Peyer's patch (tissue), 4 donors: ENCODE measurements around the gene MLLT10. TPM values are rescaled to one million over a fixed set of nuclear protein-coding genes. Genes with fewer than 3 reads are reported as not detected.

Experiments used
- DNase-seq, 3 donors: peaks; one replicate each; pipeline ENCODE4 v3.0.0-alpha.2; 2017 to 2019
- H3K27ac ChIP-seq, 4 donors: fragments of 200-600 bp; sonication (generic); one replicate each; pipeline ENCODE4 v1.5.1; 2016 to 2019
- H3K27me3 ChIP-seq, 2 donors: fragments of 200-600 bp; sonication (generic); one replicate each; pipeline ENCODE4 v1.5.1; 2019
- H3K36me3 ChIP-seq, 3 donors: fragments of 200-600 bp; sonication (generic); one replicate each; pipeline ENCODE4 v1.5.1; 2016 to 2019
- H3K4me1 ChIP-seq, 4 donors: fragments of 200-600 bp; sonication (generic); one replicate each; pipeline ENCODE4 v1.5.1; 2016 to 2019
- H3K4me3 ChIP-seq, 4 donors: fragments of 200-600 bp; sonication (generic); 1 replicate in 3 of 4; 2 replicates in 1 of 4; pipeline ENCODE4 v1.5.1; 2016 to 2019; ENCODE audit warnings: mild to moderate bottlenecking in 1 of 4
- H3K9me3 ChIP-seq, 4 donors: fragments of 200-600 bp; sonication (generic); one replicate each; pipeline ENCODE4 v1.5.1; 2016 to 2019; ENCODE audit warnings: mild to moderate bottlenecking in 1 of 4
- POLR2A ChIP-seq, 2 donors: fragments of 450-650 bp; IDR thresholded peaks; one replicate each; pipeline ENCODE4 v1.5.1; 2017; ENCODE audit warnings: antibody characterized with exemption in 2 of 2, mild to moderate bottlenecking in 2 of 2, moderate library complexity in 2 of 2
- total RNA-seq, 4 donors: library from RNA; depleted of rRNA; stranded (reverse); fragments of >200 nt; gene quantifications; one replicate each; pipeline ENCODE4 v1.1.0, GENCODE V29; 2016
- TF ChIP-seq, protein P1 (sequence below), 6 experiments: fragments of 450-650 bp in 4 of 6; fragments of 200-600 bp in 2 of 6; sonication (generic) in 1 of 6; IDR thresholded peaks; one replicate each; pipeline ENCODE4 v1.5.1; 2017 to 2019; ENCODE audit warnings: antibody characterized with exemption in 6 of 6, mild to moderate bottlenecking in 3 of 6, moderate library complexity in 1 of 6

Gene MLLT10
- total RNA-seq, 4 donors from 2014 or later: 25.2 to 65.2 (median 40.1) TPM

DNA sequence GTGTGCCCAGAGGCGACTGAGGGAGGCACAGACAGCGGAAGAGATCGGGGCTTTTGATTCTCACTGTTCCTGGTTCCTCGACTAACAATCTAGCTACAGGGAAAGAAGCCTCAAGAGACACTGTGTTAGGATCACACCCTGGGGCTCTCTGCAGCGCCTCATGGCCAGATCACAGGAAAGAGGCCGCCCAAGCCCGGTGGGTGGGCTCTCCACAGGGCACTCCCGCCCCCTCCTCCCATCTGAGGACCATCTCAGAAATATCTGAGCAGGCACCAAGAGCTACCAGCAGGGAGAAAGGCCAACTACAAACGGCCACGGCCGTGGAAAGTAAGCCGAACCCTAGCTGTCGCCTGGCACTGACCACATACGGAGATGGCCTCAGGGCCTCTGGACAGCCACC, 224.2 kb downstream of the MLLT10 start:
- Histone ChIP-seq H3K4me3 (no peak overlapping the region), H3K36me3 (peaks cover 0 to 12% (median 0%) of the 10 kb centered on the region in 3 donors), H3K27me3 (no peaks in the 10 kb centered on the region), H3K27ac (no peak overlapping the region), H3K9me3 (no peaks in the 10 kb centered on the region), H3K4me1 (no peaks in the 10 kb centered on the region)
- TF ChIP-seq, protein P1, sequence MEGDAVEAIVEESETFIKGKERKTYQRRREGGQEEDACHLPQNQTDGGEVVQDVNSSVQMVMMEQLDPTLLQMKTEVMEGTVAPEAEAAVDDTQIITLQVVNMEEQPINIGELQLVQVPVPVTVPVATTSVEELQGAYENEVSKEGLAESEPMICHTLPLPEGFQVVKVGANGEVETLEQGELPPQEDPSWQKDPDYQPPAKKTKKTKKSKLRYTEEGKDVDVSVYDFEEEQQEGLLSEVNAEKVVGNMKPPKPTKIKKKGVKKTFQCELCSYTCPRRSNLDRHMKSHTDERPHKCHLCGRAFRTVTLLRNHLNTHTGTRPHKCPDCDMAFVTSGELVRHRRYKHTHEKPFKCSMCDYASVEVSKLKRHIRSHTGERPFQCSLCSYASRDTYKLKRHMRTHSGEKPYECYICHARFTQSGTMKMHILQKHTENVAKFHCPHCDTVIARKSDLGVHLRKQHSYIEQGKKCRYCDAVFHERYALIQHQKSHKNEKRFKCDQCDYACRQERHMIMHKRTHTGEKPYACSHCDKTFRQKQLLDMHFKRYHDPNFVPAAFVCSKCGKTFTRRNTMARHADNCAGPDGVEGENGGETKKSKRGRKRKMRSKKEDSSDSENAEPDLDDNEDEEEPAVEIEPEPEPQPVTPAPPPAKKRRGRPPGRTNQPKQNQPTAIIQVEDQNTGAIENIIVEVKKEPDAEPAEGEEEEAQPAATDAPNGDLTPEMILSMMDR (IDR thresholded peaks at IDR 0.05): no peak
- no peak for TF ChIP-seq POLR2A (IDR thresholded peaks at IDR 0.05)
- no peak for DNase-seq

DNA sequence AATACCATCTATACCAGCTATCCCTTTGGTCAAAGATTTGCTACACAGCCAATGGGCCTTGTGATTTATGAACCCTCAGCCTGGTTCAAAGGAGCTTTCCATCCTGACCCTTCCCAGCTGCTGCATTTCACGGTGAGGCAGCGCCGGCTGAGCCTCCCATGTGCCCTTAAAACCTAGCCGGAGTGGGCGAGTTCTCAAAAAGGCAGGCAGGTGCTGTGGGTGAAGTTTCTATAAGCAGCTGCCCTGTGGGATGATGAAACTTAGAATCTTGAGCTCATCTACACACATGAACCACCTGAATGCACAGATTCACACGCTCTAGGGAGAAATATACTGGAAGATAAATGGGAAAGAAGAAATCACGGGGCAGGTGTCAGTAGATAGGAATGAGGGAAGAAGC, 224.7 kb downstream of the MLLT10 start:
- Histone ChIP-seq H3K27me3 (no peaks in the 10 kb centered on the region), H3K9me3 (no peaks in the 10 kb centered on the region), H3K4me3 (no peak overlapping the region), H3K36me3 (peaks cover 0 to 12% (median 0%) of the 10 kb centered on the region in 3 donors), H3K27ac (no peak overlapping the region), H3K4me1 (no peaks in the 10 kb centered on the region)
- no peak for TF ChIP-seq POLR2A (IDR thresholded peaks at IDR 0.05)
- TF ChIP-seq, protein P1 (IDR thresholded peaks at IDR 0.05): no peak
- no peak for DNase-seq

DNA sequence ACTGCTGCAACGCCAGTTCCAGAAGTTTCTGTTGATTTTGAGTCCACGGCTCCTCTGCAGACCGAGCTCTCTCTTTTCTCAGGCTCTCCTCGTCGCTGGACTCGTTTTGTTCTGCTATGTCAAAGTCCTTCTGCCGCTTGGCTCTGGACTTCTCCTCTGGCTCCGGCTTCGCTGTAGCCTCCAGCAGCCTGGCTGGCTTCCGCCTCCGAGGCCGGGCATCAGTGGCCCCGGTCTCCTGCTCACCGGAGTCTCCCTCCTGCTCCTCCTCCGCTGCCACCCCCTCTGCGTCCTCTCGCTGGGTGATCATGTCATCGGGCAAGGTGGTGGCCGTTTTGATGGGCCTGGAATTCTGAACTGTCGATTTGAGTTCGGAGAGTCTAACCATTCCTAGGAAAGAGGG, 225.2 kb downstream of the MLLT10 start:
- TF ChIP-seq POLR2A (IDR thresholded peaks at IDR 0.05): no peak
- TF ChIP-seq, protein P1 (IDR thresholded peaks at IDR 0.05): no peak

DNA sequence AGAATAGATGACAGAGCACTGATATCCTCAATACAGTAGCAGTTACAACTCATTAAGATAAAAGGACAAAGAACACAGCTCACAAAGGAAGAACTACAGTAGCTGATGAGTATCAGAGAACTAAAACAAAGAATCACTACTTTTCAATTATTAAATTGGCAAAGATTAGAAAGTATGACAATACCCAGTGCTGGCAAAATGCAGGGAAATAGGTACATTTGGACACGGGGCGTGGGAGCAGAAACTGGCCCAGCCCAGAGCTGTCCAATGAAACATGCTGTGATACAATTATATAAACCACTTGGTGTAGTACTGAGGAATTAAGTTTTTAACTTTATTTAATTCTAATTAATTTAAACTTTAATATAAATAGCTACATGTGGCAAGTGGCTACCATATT, 226.3 kb downstream of the MLLT10 start:
- H3K36me3 ChIP-seq: peaks cover 0 to 12% (median 0%) of the 10 kb centered on the region in 3 donors
- H3K27me3 ChIP-seq: no peaks in the 10 kb centered on the region
- H3K9me3 ChIP-seq: no peaks in the 10 kb centered on the region
- no peak overlapping the region for H3K27ac ChIP-seq
- no peak for DNase-seq
- no peak overlapping the region for H3K4me3 ChIP-seq
- no peak for TF ChIP-seq POLR2A (IDR thresholded peaks at IDR 0.05)
- TF ChIP-seq, protein P1 (IDR thresholded peaks at IDR 0.05): no peak
- no peaks in the 10 kb centered on the region for H3K4me1 ChIP-seq

More for the DNA sequence above, 225.2 kb downstream of the MLLT10 start:
- no peaks in the 10 kb centered on the region for H3K4me1 ChIP-seq
- H3K9me3 ChIP-seq: no peaks in the 10 kb centered on the region
- peaks cover 0 to 12% (median 0%) of the 10 kb centered on the region in 3 donors for H3K36me3 ChIP-seq
- H3K27ac ChIP-seq: no peak overlapping the region
- H3K27me3 ChIP-seq: no peaks in the 10 kb centered on the region
- no peak overlapping the region for H3K4me3 ChIP-seq
- no peak for DNase-seq

DNA sequence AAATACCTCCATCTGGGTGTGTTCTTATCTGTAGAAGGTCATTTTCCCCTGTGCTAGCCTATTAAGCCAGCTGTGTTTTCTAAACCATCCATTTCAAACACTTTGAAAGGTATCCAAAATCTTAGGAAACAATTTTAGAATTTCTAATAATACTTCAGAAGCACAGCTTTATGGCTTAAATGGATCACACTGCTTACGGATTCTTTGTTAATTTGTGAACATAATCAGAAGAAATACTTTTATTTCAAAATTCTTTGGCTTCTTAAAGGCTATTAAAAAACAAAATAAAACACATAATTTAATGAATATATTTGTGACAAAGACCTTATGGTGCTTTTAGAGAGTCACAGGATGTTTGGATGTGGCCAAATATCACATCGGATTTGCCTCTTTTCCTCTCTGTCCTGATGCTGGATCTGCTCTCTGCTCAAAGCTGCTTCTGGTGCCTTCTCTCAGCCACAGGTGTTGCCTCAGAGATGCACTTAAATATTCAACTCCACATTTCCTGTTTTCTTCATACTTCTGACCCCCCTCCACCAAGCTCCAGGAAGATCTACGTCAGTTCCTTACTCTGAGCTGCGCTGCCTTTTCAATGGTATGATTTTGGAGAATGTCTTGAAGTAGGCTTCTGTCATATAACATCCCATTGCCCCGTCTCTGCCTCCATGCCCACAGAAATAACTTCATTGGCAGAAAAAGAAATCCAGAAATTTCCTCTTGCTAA, 230.6 kb downstream of the MLLT10 start:
- H3K9me3 ChIP-seq: no peaks in the 10 kb centered on the region
- no peak overlapping the region for H3K27ac ChIP-seq
- H3K4me3 ChIP-seq: no peak overlapping the region
- H3K36me3 ChIP-seq: no peaks in the 10 kb centered on the region
- TF ChIP-seq, protein P1 (IDR thresholded peaks at IDR 0.05): no peak
- no peak for TF ChIP-seq POLR2A (IDR thresholded peaks at IDR 0.05)
- no peak for DNase-seq
- H3K27me3 ChIP-seq: no peaks in the 10 kb centered on the region
- no peaks in the 10 kb centered on the region for H3K4me1 ChIP-seq
